Measurements from ENCODE around the gene DNAJC18.

The DNAJC18 gene

DNA sequence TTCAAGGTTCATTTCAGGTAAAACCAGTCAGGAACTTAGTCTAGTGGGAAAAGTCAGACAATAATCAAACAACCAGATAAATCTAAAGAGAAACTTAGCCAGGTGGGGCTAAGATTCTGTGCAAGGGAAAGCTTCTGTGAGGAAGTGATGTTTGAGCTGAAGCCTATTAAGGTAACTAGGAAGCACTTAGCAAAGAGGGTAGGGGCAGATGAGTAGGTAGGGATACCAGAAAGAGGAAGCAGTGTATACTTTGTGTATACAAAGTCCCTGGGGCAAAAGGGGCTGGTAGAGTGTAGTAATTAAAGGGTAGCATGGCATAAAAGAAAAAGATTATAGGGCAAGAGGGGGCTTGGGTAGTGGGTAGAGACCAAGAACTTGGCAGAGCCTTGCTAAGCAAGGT, 31.8 kb downstream of the DNAJC18 start:
- DNase-seq (ENCODE audit: low read depth), result no peak
- no peak overlapping the region for H3K4me3 ChIP-seq (ENCODE audit: low read depth, low read length)

DNA sequence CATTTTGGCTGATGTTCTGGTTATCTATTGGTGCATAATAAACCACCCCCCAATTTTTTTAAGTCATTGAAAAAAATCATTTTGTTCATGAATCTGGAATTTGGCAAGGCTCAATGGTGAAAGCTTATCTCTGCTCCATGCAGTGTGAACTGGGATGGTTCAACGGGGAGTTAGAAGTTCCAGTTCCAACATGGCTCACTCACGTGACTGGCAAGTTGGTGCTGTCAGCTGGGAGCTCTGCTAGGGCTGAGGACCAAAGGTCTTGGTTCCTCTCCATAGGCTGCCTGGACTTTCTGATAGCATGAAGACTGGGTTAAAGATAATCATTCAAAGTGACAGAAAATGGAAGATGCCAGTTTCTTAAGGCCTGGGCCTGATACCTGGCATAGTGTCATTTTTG, 32.4 kb downstream of the DNAJC18 start:
- H3K4me3 ChIP-seq (ENCODE audit: low read depth, low read length), result no peak overlapping the region
- TF ChIP-seq, protein P1, sequence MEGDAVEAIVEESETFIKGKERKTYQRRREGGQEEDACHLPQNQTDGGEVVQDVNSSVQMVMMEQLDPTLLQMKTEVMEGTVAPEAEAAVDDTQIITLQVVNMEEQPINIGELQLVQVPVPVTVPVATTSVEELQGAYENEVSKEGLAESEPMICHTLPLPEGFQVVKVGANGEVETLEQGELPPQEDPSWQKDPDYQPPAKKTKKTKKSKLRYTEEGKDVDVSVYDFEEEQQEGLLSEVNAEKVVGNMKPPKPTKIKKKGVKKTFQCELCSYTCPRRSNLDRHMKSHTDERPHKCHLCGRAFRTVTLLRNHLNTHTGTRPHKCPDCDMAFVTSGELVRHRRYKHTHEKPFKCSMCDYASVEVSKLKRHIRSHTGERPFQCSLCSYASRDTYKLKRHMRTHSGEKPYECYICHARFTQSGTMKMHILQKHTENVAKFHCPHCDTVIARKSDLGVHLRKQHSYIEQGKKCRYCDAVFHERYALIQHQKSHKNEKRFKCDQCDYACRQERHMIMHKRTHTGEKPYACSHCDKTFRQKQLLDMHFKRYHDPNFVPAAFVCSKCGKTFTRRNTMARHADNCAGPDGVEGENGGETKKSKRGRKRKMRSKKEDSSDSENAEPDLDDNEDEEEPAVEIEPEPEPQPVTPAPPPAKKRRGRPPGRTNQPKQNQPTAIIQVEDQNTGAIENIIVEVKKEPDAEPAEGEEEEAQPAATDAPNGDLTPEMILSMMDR (IDR thresholded peaks at IDR 0.05; ENCODE audit: insufficient read depth, low read depth, low read length, missing control alignments), result no peak
- no peak for DNase-seq (ENCODE audit: low read depth)

More for the DNA sequence above, 31.8 kb downstream of the DNAJC18 start:
- TF ChIP-seq, protein P1 (IDR thresholded peaks at IDR 0.05; ENCODE audit: insufficient read depth, low read depth, low read length, missing control alignments), result no peak

DNA sequence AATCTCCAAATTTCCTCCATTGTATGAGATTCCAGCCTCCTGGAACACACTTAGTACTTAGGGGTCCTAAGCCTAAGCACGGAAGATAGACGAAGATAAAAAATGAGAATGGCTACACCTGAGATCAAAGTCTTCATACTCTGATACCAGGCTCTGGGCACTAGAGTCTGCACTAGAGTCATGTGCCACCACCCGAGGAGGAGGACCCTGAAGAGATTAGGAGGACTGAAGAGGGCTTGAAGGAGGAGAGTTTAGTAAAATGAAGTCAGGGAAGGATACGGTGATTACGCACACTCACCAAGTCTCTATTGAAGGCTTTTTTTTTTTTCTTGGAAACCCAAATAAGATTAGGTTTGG, 34.9 kb downstream of the DNAJC18 start:
- peak overlapping the region; percentile 75 for H3K4me3 ChIP-seq (ENCODE audit: low read depth, low read length)
- no peak for DNase-seq (ENCODE audit: low read depth)

DNA sequence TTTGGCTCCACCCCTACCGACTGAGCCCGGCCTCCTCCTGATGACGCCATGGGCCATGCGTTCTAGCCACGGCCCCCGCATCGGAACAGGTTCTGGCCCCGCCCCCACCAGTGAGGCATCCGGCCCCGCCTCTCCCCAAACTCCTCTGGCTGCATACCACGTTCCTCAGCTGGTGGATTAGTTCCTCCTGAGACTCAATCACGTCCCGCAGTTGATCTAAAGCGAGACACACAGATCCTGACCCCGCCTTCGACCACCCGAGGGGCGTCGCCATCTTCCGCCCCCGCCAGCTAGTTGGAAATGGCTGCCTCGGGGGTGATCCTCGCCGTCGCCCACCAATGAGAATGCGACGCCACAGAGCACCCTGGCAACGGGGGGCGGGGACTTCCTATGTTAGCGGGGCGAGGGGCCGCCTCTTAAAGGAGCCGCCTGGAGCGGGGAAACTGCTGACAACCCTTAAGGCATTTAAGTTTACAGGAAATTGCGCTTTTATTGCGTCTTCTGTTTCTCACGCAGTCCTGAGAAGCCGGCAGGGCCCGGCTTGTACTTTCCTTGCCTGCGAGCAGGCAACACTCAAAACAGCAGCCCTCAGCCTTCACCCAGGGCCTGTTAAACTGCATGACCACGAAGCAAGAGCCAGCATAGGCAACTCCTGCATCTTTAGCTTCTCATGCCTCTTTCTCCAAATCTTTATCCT, 35.4 kb downstream of the DNAJC18 start, which contains the start of gene SPATA24:
SPATA24 (minus strand) TSS at position 303 of the 697 bp plus-strand sequence; CDS start at position 274, 29 bp downstream.
- peak; percentile 98 for DNase-seq (ENCODE audit: low read depth)
- peak within 1 kb of the TSS; percentile 75 for H3K4me3 ChIP-seq (ENCODE audit: low read depth, low read length)
- TF ChIP-seq, protein P1 (IDR thresholded peaks at IDR 0.05; ENCODE audit: insufficient read depth, low read depth, low read length, missing control alignments), result no peak

More for the DNA sequence above, 34.9 kb downstream of the DNAJC18 start:
- TF ChIP-seq, protein P1 (IDR thresholded peaks at IDR 0.05; ENCODE audit: insufficient read depth, low read depth, low read length, missing control alignments), result no peak

DNA sequence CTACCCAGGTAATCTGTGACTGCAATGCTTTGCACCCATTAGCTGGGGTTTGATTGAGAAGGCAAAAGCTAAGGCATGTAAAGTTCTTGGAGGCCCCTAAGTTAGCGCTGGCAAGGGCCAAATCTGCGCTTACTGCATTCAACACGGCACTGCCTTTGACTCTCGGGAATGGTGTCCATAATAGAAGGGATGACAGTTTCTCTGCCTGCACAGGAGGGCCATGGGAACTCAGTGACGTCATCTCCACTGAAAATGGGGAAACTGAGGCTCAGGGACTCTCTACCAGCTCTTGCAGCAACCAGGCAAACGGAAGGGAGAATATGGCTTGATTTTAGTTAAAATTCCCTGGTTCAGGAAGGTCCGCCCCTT, 35.9 kb downstream of the DNAJC18 start:
- no peak for DNase-seq (ENCODE audit: low read depth)
- TF ChIP-seq, protein P1 (IDR thresholded peaks at IDR 0.05; ENCODE audit: insufficient read depth, low read depth, low read length, missing control alignments), result no peak
- peak overlapping the region; percentile 75 for H3K4me3 ChIP-seq (ENCODE audit: low read depth, low read length)

DNA sequence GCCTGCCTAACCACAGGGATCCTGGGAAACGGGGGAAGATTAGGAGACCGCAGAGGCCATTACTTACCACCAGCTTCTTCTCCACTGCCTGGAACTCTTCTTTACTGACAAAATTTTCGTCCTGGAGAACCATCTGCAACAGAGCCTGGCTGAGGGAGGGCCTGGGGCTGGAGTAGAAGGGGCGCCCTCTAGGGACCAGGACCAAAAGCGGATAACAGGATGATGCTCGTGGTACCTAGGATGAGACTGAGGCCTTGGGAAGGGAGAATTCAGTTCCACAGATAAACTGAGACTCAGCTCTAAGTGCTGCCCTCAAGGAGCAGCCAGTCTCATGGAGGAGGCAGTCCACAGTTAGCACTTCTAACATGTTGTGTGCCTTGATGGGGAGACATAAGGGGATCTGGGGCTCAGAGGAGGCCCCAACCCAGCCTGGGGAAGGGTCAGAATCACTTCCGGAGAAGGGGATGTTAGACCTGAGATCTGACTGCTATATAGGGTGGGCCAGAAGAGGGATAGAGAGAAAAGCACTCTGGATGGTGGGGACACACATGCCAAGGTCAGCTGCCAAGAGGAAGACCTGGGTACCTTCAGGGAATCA, 36.7 kb downstream of the DNAJC18 start:
- DNase-seq (ENCODE audit: low read depth), result peak; percentile 55
- H3K4me3 ChIP-seq (ENCODE audit: low read depth, low read length), result peak overlapping the region; percentile 75
- TF ChIP-seq, protein P1 (IDR thresholded peaks at IDR 0.05; ENCODE audit: insufficient read depth, low read depth, low read length, missing control alignments), result peak; percentile 52
